ENCODE measurements around the gene TCHP. TPM values are rescaled to one million over a fixed set of nuclear protein-coding genes. Genes with fewer than 3 reads are reported as not detected.

The TCHP gene
- total RNA-seq, 1 experiment from 2014 or later = 28.0 TPM

DNA sequence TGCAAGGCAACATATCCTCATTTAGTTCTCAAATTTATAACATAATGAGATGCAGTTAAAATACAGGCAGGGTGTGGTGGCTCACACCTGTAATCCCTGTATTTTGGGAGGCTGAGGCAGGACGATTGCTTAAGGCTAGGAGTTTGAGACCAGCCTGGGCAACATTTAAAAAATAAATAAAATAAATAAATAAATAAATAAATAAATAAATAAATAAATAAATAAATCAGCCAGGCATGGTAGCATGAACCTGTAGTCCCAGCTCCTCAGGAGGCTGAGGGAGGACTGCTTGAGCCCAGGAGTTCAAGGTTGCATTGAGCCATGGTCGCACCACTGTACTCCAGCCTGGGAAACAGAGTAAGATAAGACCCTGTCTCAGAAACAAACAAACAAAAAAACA is 39.4 kb downstream of the TCHP start:
- H3K9me3 Mint-ChIP-seq (ENCODE audit: low read depth, unreplicated experiment) = no peaks in the 10 kb centered on the region
- H3K4me3 Mint-ChIP-seq (ENCODE audit: low read depth, unreplicated experiment) = no peak overlapping the region
- no peak for TF ChIP-seq CTCF (IDR thresholded peaks at IDR 0.05; ENCODE audit: unreplicated experiment)
- intact Hi-C loops (cut with micrococcal nuclease; ENCODE audit: unreplicated experiment) = no loop called here
- CTCF ChIA-PET = no interaction called here
- BruUV-seq (replicated peaks) = no TSS peak
- peaks cover 29% of the 10 kb centered on the region for H3K36me3 Mint-ChIP-seq (ENCODE audit: insufficient read depth, unreplicated experiment)
- H3K27ac Mint-ChIP-seq (ENCODE audit: unreplicated experiment) = no peak overlapping the region
- no peaks in the 10 kb centered on the region for H3K27me3 Mint-ChIP-seq (ENCODE audit: unreplicated experiment)
- DNase-seq = no peak
- no peaks in the 10 kb centered on the region for H3K4me1 Mint-ChIP-seq (ENCODE audit: low read depth, unreplicated experiment)

DNA sequence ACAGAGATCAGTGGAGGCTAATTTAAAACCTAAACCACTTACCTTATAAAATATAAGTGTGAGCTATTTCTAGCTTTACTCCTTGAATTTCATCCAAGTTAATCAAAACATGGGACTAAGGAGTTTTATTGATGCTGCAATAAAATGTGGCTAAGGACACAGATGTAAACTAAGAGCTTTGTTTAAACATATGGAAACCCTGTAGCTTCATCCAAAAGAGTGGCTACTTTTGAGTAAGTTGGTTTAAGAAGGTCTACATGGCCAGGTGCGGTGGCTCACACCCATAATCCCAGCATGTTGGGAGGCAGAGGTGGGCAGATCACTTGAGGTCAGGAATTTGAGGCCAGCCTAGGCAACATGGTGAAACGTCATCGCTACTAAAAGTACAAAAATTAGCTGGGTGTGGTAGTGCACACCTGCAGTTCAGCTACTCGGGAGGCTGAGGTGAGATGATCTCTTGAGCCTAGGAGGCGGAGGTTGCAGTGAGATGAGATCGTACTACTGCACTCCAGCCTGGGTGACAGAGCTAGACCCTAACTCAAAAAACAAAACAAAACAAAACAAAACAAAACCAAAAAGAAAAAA is 40.4 kb downstream of the TCHP start:
- intact Hi-C loops (cut with micrococcal nuclease; ENCODE audit: unreplicated experiment) = no loop called here
- no peaks in the 10 kb centered on the region for H3K27me3 Mint-ChIP-seq (ENCODE audit: unreplicated experiment)
- H3K4me3 Mint-ChIP-seq (ENCODE audit: low read depth, unreplicated experiment) = no peak overlapping the region
- H3K27ac Mint-ChIP-seq (ENCODE audit: unreplicated experiment) = no peak overlapping the region
- CTCF ChIA-PET = no interaction called here
- TF ChIP-seq CTCF (IDR thresholded peaks at IDR 0.05; ENCODE audit: unreplicated experiment) = no peak
- no peaks in the 10 kb centered on the region for H3K9me3 Mint-ChIP-seq (ENCODE audit: low read depth, unreplicated experiment)
- H3K36me3 Mint-ChIP-seq (ENCODE audit: insufficient read depth, unreplicated experiment) = peaks cover 22% of the 10 kb centered on the region
- no TSS peak for BruUV-seq (replicated peaks)
- no peaks in the 10 kb centered on the region for H3K4me1 Mint-ChIP-seq (ENCODE audit: low read depth, unreplicated experiment)
- DNase-seq = no peak

GRCh38 chr12:109943811-109944210 is 43.7 kb downstream of the TCHP start:
- intact Hi-C loops (cut with micrococcal nuclease; ENCODE audit: unreplicated experiment) = no loop called here
- Mint-ChIP-seq H3K9me3 (ENCODE audit: low read depth, unreplicated experiment) (no peaks in the 10 kb centered on the region), H3K27ac (ENCODE audit: unreplicated experiment) (no peak overlapping the region), H3K36me3 (ENCODE audit: insufficient read depth, unreplicated experiment) (peaks cover 16% of the 10 kb centered on the region), H3K4me3 (ENCODE audit: low read depth, unreplicated experiment) (no peak overlapping the region), H3K4me1 (ENCODE audit: low read depth, unreplicated experiment) (no peaks in the 10 kb centered on the region), H3K27me3 (ENCODE audit: unreplicated experiment) (no peaks in the 10 kb centered on the region)
- no TSS peak for BruUV-seq (replicated peaks)
- DNase-seq = no peak
- CTCF ChIA-PET = no interaction called here
- no peak for TF ChIP-seq CTCF (IDR thresholded peaks at IDR 0.05; ENCODE audit: unreplicated experiment)

DNA sequence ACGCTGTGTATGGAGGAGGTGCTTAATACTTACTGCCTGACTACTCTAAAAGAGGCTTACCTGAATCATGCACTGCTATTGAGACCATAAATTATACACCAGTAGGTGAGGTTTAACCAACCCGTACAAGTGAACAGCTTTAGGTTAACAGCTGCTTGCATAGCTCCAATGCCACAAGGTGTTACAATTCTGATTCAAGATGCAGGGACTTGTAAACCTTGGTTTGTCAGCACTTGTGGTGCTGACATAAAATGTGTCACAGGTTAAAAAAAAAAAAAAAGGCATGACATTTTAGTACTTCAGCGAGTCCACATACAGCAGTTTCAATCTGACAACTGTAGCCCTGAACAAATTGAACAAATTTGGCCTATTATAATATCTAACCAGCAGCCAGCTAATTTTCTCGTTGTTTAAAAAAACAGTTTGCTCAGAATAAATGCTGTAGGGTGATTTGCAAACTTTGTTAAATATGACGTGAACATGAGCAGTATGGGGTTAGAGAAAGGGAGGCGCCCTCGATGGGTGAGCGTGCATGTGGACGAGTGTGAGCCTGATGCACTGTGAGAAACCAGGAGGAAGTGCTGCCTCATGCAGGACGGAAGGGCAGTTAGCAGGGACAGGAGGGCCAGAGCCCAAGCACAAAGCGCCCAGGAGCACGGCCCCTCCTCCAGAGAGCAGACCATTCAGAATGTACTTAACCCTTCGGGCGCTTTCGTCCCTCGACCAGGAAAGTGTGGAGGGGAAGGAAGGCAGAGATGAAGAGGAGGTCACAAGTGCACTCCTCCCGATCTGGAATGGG is 44.7 kb downstream of the TCHP start:
- H3K9me3 Mint-ChIP-seq (ENCODE audit: low read depth, unreplicated experiment) = no peaks in the 10 kb centered on the region
- no TSS peak for BruUV-seq (replicated peaks)
- DNase-seq = no peak
- CTCF ChIA-PET = no interaction called here
- H3K27ac Mint-ChIP-seq (ENCODE audit: unreplicated experiment) = no peak overlapping the region
- peaks cover 16% of the 10 kb centered on the region for H3K36me3 Mint-ChIP-seq (ENCODE audit: insufficient read depth, unreplicated experiment)
- no peaks in the 10 kb centered on the region for H3K27me3 Mint-ChIP-seq (ENCODE audit: unreplicated experiment)
- H3K4me1 Mint-ChIP-seq (ENCODE audit: low read depth, unreplicated experiment) = no peaks in the 10 kb centered on the region
- H3K4me3 Mint-ChIP-seq (ENCODE audit: low read depth, unreplicated experiment) = no peak overlapping the region
- TF ChIP-seq CTCF (IDR thresholded peaks at IDR 0.05; ENCODE audit: unreplicated experiment) = no peak
- intact Hi-C loops (cut with micrococcal nuclease; ENCODE audit: unreplicated experiment) = no loop called here

Measured in Calu3 (cell line).